HG02885 (cell line): Measurements from ENCODE around the gene COL23A1.
"Not testable (repeated sequence)": the region's sequence is repeated elsewhere in the genome, so short reads cannot be mapped to it uniquely, and the experiment has no call there.

Source experiments
- ATAC-seq: cut with Tn5 transposase; IDR thresholded peaks from one replicate; pipeline ENCODE4 v1.9.1; 2021; ENCODE audit warnings: mild to moderate bottlenecking; ENCODE audit not compliant: unreplicated experiment, poor library complexity

COL23A1 gene

GRCh38 chr5:178198706-178199105 lies 391.5 kb downstream of the COL23A1 start:
- ATAC-seq: no peak

GRCh38 chr5:178198151-178198550 lies 392.0 kb downstream of the COL23A1 start:
- ATAC-seq: not testable (repeated sequence)

GRCh38 chr5:178196986-178197385 lies 393.2 kb downstream of the COL23A1 start:
- no peak for ATAC-seq

- no peak for ATAC-seq
Observed at GRCh38 chr5:178196281-178196812, 393.8 kb downstream of the COL23A1 start.

GRCh38 chr5:178194026-178194425 lies 396.2 kb downstream of the COL23A1 start:
- ATAC-seq: no peak

- ATAC-seq: no peak
Observed at GRCh38 chr5:178193251-178193809, 396.9 kb downstream of the COL23A1 start.

- ATAC-seq: no peak
Observed at GRCh38 chr5:178192787-178193186, 397.4 kb downstream of the COL23A1 start.

- ATAC-seq: no peak
Observed at GRCh38 chr5:178192244-178192643, 397.9 kb downstream of the COL23A1 start.

- ATAC-seq: no peak
Observed at GRCh38 chr5:178191661-178192060, 398.5 kb downstream of the COL23A1 start.

GRCh38 chr5:178189433-178189832 lies 400.8 kb downstream of the COL23A1 start:
- no peak for ATAC-seq
